GM18858 (cell line): ENCODE results near the gene SAMD5.

Experiments used
- ATAC-seq: cut with Tn5 transposase; IDR thresholded peaks from one replicate; pipeline ENCODE4 v1.9.1; 2021; ENCODE audit not compliant: unreplicated experiment

Gene SAMD5

GRCh38 chr6:147508042-147508865 lies at the start of gene SAMD5:
Gene SAMD5, plus strand, starts transcription at chr6:147508690. Its CDS starts 239 bp downstream, at chr6:147508929.
- ATAC-seq, result peak; percentile 41

- no peak for ATAC-seq
Measured at GRCh38 chr6:147459780-147460179, 48.7 kb upstream of the SAMD5 start.

DNA sequence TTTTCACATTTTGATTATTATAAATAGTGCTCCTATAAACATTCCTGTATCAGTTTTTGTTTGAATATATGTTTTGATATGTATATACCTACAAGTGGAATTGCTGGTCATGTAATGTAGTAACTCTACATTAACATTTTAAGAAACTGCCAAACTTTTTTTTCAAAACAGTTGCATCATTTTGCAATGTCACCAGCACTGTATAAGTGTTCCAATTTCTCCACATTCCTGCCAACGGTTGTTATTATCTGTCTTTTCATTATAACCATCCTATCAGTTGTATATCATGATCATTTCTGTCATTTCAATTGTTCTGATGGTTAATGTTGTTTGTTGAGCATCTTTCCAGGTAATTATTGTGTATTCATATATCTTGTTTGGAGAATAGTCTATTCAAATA lies 44.8 kb upstream of the SAMD5 start:
- no peak for ATAC-seq

GRCh38 chr6:147467428-147467827 lies 41.1 kb upstream of the SAMD5 start:
- ATAC-seq, result no peak

GRCh38 chr6:147467886-147468285 lies 40.6 kb upstream of the SAMD5 start:
- no peak for ATAC-seq

DNA sequence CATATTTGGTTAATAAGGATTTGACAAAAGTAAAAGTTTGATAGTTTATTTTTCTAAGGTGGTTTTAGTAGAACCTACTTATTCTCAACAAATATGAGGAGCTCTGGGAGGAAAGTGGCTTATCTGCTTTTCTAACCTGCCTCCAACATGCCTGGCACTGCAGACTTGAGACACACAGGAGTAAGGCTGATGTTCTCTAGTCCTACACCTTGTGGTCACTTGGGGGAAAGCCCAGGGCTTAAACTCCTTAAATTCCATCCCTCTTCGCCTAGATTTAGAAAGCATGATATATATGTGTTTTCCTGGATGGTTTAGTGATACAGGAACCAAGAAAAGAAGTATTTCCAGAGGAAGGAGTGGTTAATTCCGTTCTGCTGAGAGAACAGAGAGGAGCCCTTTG lies 39.9 kb upstream of the SAMD5 start:
- no peak for ATAC-seq

DNA sequence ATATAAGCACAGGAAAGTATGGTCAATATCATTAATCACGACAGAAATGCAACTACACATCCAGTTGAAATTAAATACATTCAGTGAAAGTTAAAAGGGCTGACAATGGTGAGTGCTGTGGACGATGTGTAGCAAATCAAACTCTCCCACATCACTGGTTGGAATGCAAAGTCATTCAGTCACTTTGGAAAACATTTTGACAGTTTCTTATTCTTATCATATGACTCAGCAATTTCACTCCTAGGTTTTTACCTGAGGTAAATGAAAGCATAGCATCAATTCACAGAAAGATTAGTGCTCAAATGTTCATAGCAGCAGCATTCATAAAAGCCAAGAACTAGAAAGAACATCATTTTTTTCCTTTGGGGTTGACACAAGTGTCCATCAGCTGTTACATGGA lies 28.6 kb upstream of the SAMD5 start:
- ATAC-seq, result no peak

DNA sequence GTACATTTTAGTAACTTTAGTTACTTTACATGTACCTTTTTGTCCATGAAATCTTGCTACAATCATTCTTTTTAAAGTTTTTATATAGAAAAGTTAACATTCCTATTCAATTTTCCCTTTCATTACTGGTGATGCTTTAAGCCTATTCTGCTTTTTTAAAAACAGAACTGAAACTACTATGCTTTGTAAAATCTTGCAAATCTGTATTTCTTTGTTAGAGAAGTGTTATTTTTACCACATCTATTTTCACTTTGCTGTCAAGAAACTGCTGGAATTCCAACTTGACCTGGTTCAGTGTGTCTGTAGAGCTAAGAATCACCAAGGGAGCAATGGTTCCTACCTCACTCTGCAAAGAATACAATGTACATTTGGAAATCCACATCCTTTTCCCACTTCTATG lies 21.8 kb upstream of the SAMD5 start:
- ATAC-seq, result peak; percentile 68

DNA sequence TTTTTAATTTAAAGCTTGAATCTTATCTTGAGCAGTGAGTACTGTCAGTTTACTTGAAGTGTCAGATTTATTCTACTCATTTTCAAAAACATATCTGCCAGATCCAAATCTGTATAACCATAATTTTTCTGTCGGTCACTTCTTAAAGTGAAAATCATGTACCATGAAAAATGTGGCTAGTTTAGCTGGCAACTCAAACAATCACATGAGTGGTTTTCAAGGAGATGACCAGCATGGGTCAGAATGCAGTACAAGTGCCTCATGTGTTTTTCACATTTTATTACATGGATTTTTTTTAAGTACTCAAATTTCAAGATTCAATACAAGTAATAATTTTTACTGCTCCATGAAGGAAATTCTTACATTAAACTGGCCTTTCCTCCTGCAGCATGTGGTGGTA lies 11.0 kb upstream of the SAMD5 start:
- ATAC-seq, result no peak

GRCh38 chr6:147503587-147503986 lies 4.9 kb upstream of the SAMD5 start:
- ATAC-seq, result no peak

DNA sequence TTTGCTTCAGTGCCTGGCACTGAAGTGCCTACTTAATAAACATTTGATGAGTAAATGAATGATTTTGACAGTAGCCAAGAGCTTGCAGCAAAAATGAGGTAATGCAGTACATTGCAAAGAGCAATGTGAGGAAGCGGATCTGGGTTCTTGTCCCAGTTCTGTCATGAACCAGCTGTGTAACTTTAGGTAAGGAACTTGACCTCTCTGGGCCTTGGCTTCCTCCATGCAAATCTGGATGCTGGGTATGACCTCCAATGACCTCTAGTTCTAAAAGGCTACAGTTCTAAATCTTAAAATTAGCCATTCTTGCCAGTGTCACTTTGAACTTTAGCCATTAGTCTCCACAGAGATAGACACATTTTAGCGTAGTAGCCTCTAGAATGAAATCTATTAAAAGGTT lies 3.6 kb upstream of the SAMD5 start:
- no peak for ATAC-seq

- no peak for ATAC-seq
Measured at GRCh38 chr6:147506704-147507114, 1.8 kb upstream of the SAMD5 start.

DNA sequence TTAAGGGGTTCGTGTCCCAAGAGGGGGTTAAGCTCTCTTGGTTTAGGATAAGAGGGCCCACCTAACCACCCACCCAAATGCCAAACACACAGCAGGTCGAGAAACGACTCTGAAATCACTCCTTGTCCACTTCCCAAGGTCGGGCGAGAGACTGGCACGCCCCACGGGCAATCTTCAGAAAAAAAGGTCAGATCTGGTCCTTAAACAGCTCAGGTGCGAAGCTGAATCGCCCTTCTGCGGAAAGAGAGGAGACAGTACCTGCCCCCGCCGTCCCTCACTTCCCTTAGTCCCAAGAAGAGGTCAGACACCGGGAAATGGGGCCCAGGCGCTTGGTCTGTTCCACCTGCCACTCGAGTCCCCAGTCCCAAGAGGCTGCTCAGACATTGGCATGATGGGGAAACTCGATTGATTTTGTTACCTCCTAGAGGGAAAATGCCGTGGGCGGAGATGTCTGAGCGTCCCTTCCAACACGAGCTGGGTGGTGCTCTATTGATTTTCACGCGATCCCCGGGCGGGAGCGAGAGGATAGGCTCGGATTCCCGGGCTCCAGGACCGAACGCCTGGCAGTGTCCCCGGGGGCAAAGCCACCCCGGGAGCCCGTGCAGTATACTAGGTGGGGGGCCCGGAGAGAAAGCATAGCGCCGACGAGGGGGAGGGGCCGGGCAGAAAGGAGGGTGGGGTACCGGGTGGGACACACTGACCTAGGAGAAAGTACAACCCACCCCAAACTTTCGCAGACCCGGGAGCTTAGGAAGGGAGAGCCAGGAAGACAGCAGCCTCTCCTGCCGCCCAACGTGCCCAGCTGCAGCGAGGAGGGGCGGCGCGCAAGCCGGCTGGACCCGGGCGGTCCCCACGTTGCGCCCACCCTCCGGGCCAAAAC lies 1.1 kb upstream of the SAMD5 start:
- ATAC-seq, result no peak

DNA sequence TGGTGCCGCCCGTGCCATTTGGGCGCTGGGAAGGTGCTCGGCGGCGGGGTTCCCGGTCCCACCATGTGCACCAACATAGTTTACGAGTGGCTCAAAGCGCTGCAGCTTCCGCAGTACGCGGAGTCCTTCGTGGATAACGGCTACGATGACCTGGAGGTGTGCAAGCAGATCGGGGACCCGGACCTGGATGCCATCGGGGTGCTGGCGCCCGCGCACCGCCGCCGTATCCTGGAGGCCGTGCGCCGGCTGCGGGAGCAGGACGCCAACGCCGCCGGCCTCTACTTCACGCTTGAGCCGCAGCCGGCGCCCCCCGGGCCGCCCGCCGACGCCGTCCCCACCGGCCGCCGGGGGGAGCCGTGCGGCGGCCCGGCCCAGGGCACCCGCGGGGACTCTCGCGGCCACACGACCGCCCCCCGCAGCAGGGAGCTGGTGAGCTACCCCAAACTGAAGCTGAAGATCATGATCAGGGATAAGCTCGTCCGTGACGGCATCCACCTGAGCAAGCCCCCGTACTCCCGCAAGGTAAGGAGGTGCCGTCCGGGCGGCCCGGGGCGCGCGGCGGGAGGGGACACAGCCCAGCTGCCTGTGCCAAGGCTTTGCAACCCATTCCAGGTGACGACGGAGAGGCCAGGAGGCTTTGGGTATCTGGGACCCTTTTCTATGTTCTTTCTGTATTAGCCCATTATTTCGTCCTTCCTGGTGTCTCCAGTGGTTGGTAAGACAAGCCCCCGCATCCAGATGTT lies 547 bp downstream of the SAMD5 start:
- ATAC-seq, result no peak

- ATAC-seq, result no peak
Measured at GRCh38 chr6:147509891-147510290, 1.4 kb downstream of the SAMD5 start.

GRCh38 chr6:147510929-147511590 lies 2.6 kb downstream of the SAMD5 start:
- ATAC-seq, result no peak

DNA sequence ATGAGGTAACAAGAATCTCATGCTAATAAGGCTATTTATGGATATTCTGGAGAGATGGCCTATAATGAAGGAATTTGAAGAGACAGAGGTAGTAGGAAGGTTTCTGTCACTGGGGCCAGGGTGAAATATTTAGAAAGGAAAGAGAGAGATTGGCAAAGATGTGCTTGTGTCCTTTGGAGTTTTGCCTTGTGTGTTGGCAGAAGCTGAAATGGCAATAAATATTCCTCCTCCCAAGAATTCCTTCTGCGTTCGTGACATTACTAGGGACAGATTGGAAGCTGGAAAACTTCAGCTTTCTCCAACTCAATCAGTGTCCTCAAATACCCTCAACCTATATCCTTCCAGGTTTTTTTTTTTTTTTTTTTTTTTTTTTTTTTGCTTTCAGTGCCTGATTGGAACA lies 6.3 kb downstream of the SAMD5 start:
- no peak for ATAC-seq

DNA sequence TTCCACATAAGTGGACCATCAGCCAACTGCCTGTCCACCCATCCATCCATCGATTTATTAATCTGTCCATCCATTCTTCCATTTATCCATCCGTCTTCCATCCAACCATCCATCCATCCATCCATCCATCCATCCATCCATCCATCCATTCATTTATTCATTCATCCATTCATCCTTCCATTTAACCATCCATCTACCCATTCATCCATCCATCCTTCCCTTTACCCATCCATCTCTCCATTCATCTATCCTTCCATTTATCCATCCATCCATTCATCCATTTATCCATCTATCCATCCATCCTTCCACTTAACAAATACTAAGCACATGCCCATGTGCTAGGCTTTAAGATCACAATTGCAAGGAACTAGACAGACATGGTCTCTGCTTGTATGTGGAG lies 6.8 kb downstream of the SAMD5 start:
- no peak for ATAC-seq

GRCh38 chr6:147522597-147522996 lies 14.1 kb downstream of the SAMD5 start:
- ATAC-seq, result no peak

DNA sequence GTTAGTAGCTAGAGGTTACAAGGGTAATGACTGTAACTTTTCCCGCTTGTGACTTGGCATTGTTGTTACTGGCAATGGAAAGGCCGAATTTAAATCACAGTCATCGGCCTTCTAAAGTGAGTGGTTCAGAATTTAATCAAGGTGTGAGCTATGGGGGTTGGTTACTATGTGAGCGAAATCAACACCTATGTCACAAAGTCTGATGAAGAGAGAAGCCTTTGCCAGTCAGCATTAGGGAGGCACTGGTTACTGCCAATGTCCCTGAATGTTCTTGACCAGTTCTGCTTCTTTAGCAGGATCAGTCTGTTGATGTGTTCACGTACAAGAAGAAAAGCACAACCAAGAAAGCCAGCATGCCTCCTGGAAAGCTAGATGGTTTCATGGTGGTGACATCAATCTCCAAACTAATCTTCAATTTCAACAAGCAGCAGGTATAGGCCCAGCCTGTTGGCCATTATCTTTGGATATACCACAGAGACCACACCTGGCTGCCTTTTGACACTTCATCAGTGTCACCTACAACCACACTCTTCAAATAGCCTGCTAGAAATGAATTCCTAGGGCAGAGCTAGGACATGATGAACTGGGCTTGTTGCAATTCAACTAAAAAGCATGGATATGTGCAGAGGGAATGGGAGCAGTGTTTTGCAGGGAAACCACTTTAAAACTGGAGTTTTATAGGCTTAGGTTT lies 17.2 kb downstream of the SAMD5 start:
- no peak for ATAC-seq
